ENCODE results near the gene DCXR. TPM values are rescaled to one million over a fixed set of nuclear protein-coding genes. Genes with fewer than 3 reads are reported as not detected.

Gene DCXR
- total and polyA plus RNA-seq, 2 donors (not counting 3 experiments of a cell fraction or from before 2014, with no cell fraction given) = 93.0 to 178 TPM

DNA sequence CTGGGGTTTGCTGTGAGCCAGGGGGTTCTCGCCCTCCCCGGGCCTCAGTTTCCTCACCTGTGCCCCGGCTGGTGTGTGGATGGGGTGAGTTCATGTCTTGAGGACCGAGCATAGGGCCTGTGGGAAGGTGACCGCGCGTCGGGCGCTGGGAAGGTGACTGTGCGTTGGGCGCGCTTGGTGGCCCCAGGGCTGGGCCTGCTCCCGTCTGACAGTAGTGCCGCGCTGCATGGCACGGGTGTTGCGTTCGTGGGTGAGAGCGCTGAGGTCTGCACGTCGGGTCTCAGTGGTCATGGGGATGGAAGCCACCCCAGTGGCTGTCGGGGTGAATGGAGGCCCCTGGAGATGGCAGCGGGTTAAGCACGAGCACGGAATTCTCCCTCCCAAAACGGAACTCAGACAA lies 50.9 kb downstream of the DCXR start:
- POLR2A ChIA-PET = no interaction called here
- FAIRE-seq (no peak), DNase-seq (ENCODE audit: low read depth, low spot score) (no peak)
- Histone ChIP-seq H4K20me1 (replicated peaks; ENCODE audit: control insufficient read depth, extremely low read depth, insufficient read depth, low read length) (no peaks in the 10 kb centered on the region), H3K27ac (ENCODE audit: insufficient read depth, low read depth, low read length) (no peak overlapping the region), H3K4me3 (replicated peaks in 1 of 3; ENCODE audit: insufficient read depth in 1 of 3, low read depth in 1 of 3, low read length in 3 of 3) (no peak overlapping the region), H3K79me2 (ENCODE audit: control insufficient read depth, insufficient read depth, low read length) (no peaks in the 10 kb centered on the region), H3K9me3 (replicated peaks; ENCODE audit: control insufficient read depth, insufficient read depth, low read length) (no peaks in the 10 kb centered on the region), H2AFZ (ENCODE audit: low read depth, low read length) (no peak overlapping the region), H3K4me1 (ENCODE audit: control insufficient read depth, extremely low read depth, insufficient read depth, low read length) (no peaks in the 10 kb centered on the region), H3K4me2 (ENCODE audit: insufficient read depth, low read length) (no peak overlapping the region), H3K36me3 (ENCODE audit: control insufficient read depth in 2 of 2, extremely low read depth in 1 of 2, insufficient read depth in 2 of 2, low read length in 2 of 2) (peaks cover 0 to 20% of the 10 kb centered on the region in 2 experiments), H3K9me1 (replicated peaks; ENCODE audit: control insufficient read depth, extremely low read depth, insufficient read depth, low read length) (no peaks in the 10 kb centered on the region), H3K27me3 (ENCODE audit: control insufficient read depth in 2 of 2, insufficient read depth in 2 of 2, low read length in 2 of 2) (no peaks in the 10 kb centered on the region), H3K9ac (replicated peaks; ENCODE audit: extremely low read depth, insufficient read depth, low read length) (no peak overlapping the region)
- dilution Hi-C loops (cut with MboI; ENCODE audit: extremely low pct_ligation_motif_present, low sequenced_read_pairs) (no loop called here), intact Hi-C loops (cut with micrococcal nuclease) (no loop called here)
- CTCF ChIA-PET = no interaction called here
- no TSS peak for BruUV-seq (replicated peaks)
- no peak for TF ChIP-seq EZH2 (IDR thresholded peaks at IDR 0.05; ENCODE audit: borderline replicate concordance, low read depth, low read length, severe bottlenecking)
- no peak for TF ChIP-seq JUN (IDR thresholded peaks at IDR 0.05; ENCODE audit: borderline replicate concordance, insufficient read depth, insufficient read length, low read depth)
- TF ChIP-seq, protein P1, sequence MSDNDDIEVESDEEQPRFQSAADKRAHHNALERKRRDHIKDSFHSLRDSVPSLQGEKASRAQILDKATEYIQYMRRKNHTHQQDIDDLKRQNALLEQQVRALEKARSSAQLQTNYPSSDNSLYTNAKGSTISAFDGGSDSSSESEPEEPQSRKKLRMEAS (IDR thresholded peaks at IDR 0.05; ENCODE audit: insufficient read depth, insufficient read length) = no peak
- no peak for TF ChIP-seq MYC (IDR thresholded peaks at IDR 0.05; ENCODE audit: low read depth, low read length)
- no peak for TF ChIP-seq GATA2 (IDR thresholded peaks at IDR 0.05; ENCODE audit: insufficient read depth, insufficient read length, low read depth, low read length)
- TF ChIP-seq FOS (IDR thresholded peaks at IDR 0.05; ENCODE audit: borderline replicate concordance, insufficient read depth, low read length) = no peak
- no peak for TF ChIP-seq POLR2A (IDR thresholded peaks at IDR 0.05; ENCODE audit: low read depth, low read length)
- TF ChIP-seq POLR2AphosphoS5 (IDR thresholded peaks at IDR 0.05; ENCODE audit: insufficient read depth, low read depth, low read length) = no peak
- TF ChIP-seq, protein P2, sequence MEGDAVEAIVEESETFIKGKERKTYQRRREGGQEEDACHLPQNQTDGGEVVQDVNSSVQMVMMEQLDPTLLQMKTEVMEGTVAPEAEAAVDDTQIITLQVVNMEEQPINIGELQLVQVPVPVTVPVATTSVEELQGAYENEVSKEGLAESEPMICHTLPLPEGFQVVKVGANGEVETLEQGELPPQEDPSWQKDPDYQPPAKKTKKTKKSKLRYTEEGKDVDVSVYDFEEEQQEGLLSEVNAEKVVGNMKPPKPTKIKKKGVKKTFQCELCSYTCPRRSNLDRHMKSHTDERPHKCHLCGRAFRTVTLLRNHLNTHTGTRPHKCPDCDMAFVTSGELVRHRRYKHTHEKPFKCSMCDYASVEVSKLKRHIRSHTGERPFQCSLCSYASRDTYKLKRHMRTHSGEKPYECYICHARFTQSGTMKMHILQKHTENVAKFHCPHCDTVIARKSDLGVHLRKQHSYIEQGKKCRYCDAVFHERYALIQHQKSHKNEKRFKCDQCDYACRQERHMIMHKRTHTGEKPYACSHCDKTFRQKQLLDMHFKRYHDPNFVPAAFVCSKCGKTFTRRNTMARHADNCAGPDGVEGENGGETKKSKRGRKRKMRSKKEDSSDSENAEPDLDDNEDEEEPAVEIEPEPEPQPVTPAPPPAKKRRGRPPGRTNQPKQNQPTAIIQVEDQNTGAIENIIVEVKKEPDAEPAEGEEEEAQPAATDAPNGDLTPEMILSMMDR (IDR thresholded peaks at IDR 0.05; ENCODE audit: extremely low read depth in 1 of 2, insufficient read depth in 1 of 2, low read depth in 1 of 2, low read length in 2 of 2) = no peak

Other genes with a start within 250 kb of the DCXR start
- not detected in 2 replicates for gene GCGR, start 233.5 kb downstream of the DCXR start, total RNA-seq
- gene GCGR, start 233.5 kb downstream of the DCXR start, polyA plus RNA-seq = not detected in 2 replicates
- gene MCRIP1, start 204.4 kb downstream of the DCXR start, total RNA-seq = 121 and 129 TPM in 2 replicates
- gene MCRIP1, start 204.4 kb downstream of the DCXR start, polyA plus RNA-seq = 205 and 281 TPM in 2 replicates
- not detected in 2 replicates for gene PPP1R27, start 202.6 kb downstream of the DCXR start, total RNA-seq
- not detected in 2 replicates for gene PPP1R27, start 202.6 kb downstream of the DCXR start, polyA plus RNA-seq
- gene P4HB, start 177.2 kb downstream of the DCXR start, total RNA-seq = 872 and 988 TPM in 2 replicates
- 156 and 201 TPM in 2 replicates for gene P4HB, start 177.2 kb downstream of the DCXR start, polyA plus RNA-seq
- gene ARHGDIA, start 166.4 kb downstream of the DCXR start, total RNA-seq = 617 and 645 TPM in 2 replicates
- 358 and 487 TPM in 2 replicates for gene ARHGDIA, start 166.4 kb downstream of the DCXR start, polyA plus RNA-seq
- gene ALYREF, start 146.1 kb downstream of the DCXR start, total RNA-seq = 175 and 183 TPM in 2 replicates
- gene ALYREF, start 146.1 kb downstream of the DCXR start, polyA plus RNA-seq = 92.0 and 101 TPM in 2 replicates
- 126 and 128 TPM in 2 replicates for gene ANAPC11, start 146.0 kb downstream of the DCXR start, total RNA-seq
- gene ANAPC11, start 146.0 kb downstream of the DCXR start, polyA plus RNA-seq = 801 and 844 TPM in 2 replicates
- 0.42 TPM in 1 of 2 replicates, not detected in the other for gene NPB, start 135.5 kb downstream of the DCXR start, total RNA-seq
- 0.33 and 0.81 TPM in 2 replicates for gene NPB, start 135.5 kb downstream of the DCXR start, polyA plus RNA-seq
- gene PCYT2, start 126.3 kb downstream of the DCXR start, total RNA-seq = 52.3 and 57.1 TPM in 2 replicates
- 52.0 and 54.6 TPM in 2 replicates for gene PCYT2, start 126.3 kb downstream of the DCXR start, polyA plus RNA-seq
- gene SIRT7, start 119.5 kb downstream of the DCXR start, total RNA-seq = 24.3 and 28.8 TPM in 2 replicates
- gene SIRT7, start 119.5 kb downstream of the DCXR start, polyA plus RNA-seq = 9.5 and 11.6 TPM in 2 replicates
- gene MAFG, start 110.0 kb downstream of the DCXR start, total RNA-seq = 30.5 and 35.0 TPM in 2 replicates
- 27.6 and 28.0 TPM in 2 replicates for gene MAFG, start 110.0 kb downstream of the DCXR start, polyA plus RNA-seq
- 77.7 and 85.3 TPM in 2 replicates for gene PYCR1, start 100.4 kb downstream of the DCXR start, total RNA-seq
- 94.8 and 124 TPM in 2 replicates for gene PYCR1, start 100.4 kb downstream of the DCXR start, polyA plus RNA-seq
- gene MYADML2, start 90.5 kb downstream of the DCXR start, total RNA-seq = not detected in 2 replicates
- gene MYADML2, start 90.5 kb downstream of the DCXR start, polyA plus RNA-seq = not detected in 2 replicates
- gene NOTUM, start 76.5 kb downstream of the DCXR start, total RNA-seq = not detected in 2 replicates
- gene NOTUM, start 76.5 kb downstream of the DCXR start, polyA plus RNA-seq = not detected in 2 replicates
- 30.9 and 36.5 TPM in 2 replicates for gene ASPSCR1, start 60.1 kb downstream of the DCXR start, total RNA-seq
- gene ASPSCR1, start 60.1 kb downstream of the DCXR start, polyA plus RNA-seq = 24.8 and 30.4 TPM in 2 replicates
- 56.2 and 68.0 TPM in 2 replicates for gene CENPX, start 14.8 kb downstream of the DCXR start, total RNA-seq
- 67.2 and 67.6 TPM in 2 replicates for gene CENPX, start 14.8 kb downstream of the DCXR start, polyA plus RNA-seq
- gene LRRC45, start 14.4 kb downstream of the DCXR start, total RNA-seq = 18.6 and 22.9 TPM in 2 replicates
- gene LRRC45, start 14.4 kb downstream of the DCXR start, polyA plus RNA-seq = 7.6 and 8.1 TPM in 2 replicates
- gene RAC3, start 6.0 kb downstream of the DCXR start, total RNA-seq = 34.1 and 35.4 TPM in 2 replicates
- 56.0 and 91.1 TPM in 2 replicates for gene RAC3, start 6.0 kb downstream of the DCXR start, polyA plus RNA-seq
- 33.7 and 36.9 TPM in 2 replicates for gene RFNG, start 14.1 kb upstream of the DCXR start, total RNA-seq
- 40.0 and 59.2 TPM in 2 replicates for gene RFNG, start 14.1 kb upstream of the DCXR start, polyA plus RNA-seq
- gene GPS1, start 14.2 kb upstream of the DCXR start, total RNA-seq = 96.6 and 116 TPM in 2 replicates
- 178 and 235 TPM in 2 replicates for gene GPS1, start 14.2 kb upstream of the DCXR start, polyA plus RNA-seq
- gene DUS1L, start 28.1 kb upstream of the DCXR start, total RNA-seq = 90.3 and 92.9 TPM in 2 replicates
- gene DUS1L, start 28.1 kb upstream of the DCXR start, polyA plus RNA-seq = 60.1 and 63.1 TPM in 2 replicates
- gene FASN, start 60.5 kb upstream of the DCXR start, total RNA-seq = 351 and 360 TPM in 2 replicates
- 101 and 130 TPM in 2 replicates for gene FASN, start 60.5 kb upstream of the DCXR start, polyA plus RNA-seq
- 31.6 and 40.9 TPM in 2 replicates for gene CCDC57, start 175.1 kb upstream of the DCXR start, total RNA-seq
- 18.6 and 19.7 TPM in 2 replicates for gene CCDC57, start 175.1 kb upstream of the DCXR start, polyA plus RNA-seq
- gene SLC16A3, start 191.3 kb upstream of the DCXR start, total RNA-seq = 171 and 229 TPM in 2 replicates
- 95.9 and 140 TPM in 2 replicates for gene SLC16A3, start 191.3 kb upstream of the DCXR start, polyA plus RNA-seq
- 143 and 155 TPM in 2 replicates for gene CSNK1D, start 236.0 kb upstream of the DCXR start, total RNA-seq
- gene CSNK1D, start 236.0 kb upstream of the DCXR start, polyA plus RNA-seq = 123 and 127 TPM in 2 replicates

All from endothelial cell of umbilical vein (primary cell).